HEK293 (cell line): ENCODE measurements around the gene DIS3L2.

Source experiments
- MEIS1 ChIP-seq: sonication (generic); formaldehyde crosslinking; IDR thresholded peaks from 2 replicates; pipeline ENCODE4 v1.8.1; 2022; ENCODE audit warnings: missing genetic modification reagents, mild to moderate bottlenecking, borderline replicate concordance
- ZFP3 ChIP-seq: fragments of 450-650 bp; formaldehyde crosslinking; IDR thresholded peaks from 2 replicates; pipeline ENCODE4 v1.5.1; 2016; ENCODE audit warnings: low read depth, missing biosample characterization, missing genetic modification characterization
- ZNF114 ChIP-seq: fragments of 450-650 bp; formaldehyde crosslinking; IDR thresholded peaks from 2 replicates; pipeline ENCODE4 v1.5.0; 2017; ENCODE audit warnings: missing biosample characterization, missing genetic modification characterization
- ZNF175 ChIP-seq: fragments of 450-650 bp; formaldehyde crosslinking; IDR thresholded peaks from 2 replicates; pipeline ENCODE4 v1.5.1; 2016; ENCODE audit warnings: missing biosample characterization, missing genetic modification characterization
- ZNF341 ChIP-seq: fragments of 450-650 bp; formaldehyde crosslinking; IDR thresholded peaks from 2 replicates; pipeline ENCODE4; 2016; ENCODE audit warnings: low read depth, missing biosample characterization, missing genetic modification characterization
- ZNF707 ChIP-seq: fragments of 450-650 bp; formaldehyde crosslinking; IDR thresholded peaks from 2 replicates; pipeline ENCODE4 v1.5.1; 2016; ENCODE audit warnings: missing biosample characterization, missing genetic modification characterization
- TF ChIP-seq, protein P1 (sequence below): fragments of 450-650 bp; formaldehyde crosslinking; IDR thresholded peaks from 2 replicates; pipeline ENCODE4 v1.5.1; 2017; ENCODE audit warnings: missing biosample characterization, missing genetic modification characterization
- TF ChIP-seq, protein P2 (sequence below): fragments of 450-650 bp; formaldehyde crosslinking; IDR thresholded peaks from 2 replicates; pipeline ENCODE4 v1.5.1; 2016; ENCODE audit warnings: missing biosample characterization, missing genetic modification characterization
- TF ChIP-seq, protein P3 (sequence below): fragments of 450-650 bp; formaldehyde crosslinking; IDR thresholded peaks from 2 replicates; pipeline ENCODE4 v1.5.1; 2016; ENCODE audit warnings: missing biosample characterization, missing genetic modification characterization

DNA sequence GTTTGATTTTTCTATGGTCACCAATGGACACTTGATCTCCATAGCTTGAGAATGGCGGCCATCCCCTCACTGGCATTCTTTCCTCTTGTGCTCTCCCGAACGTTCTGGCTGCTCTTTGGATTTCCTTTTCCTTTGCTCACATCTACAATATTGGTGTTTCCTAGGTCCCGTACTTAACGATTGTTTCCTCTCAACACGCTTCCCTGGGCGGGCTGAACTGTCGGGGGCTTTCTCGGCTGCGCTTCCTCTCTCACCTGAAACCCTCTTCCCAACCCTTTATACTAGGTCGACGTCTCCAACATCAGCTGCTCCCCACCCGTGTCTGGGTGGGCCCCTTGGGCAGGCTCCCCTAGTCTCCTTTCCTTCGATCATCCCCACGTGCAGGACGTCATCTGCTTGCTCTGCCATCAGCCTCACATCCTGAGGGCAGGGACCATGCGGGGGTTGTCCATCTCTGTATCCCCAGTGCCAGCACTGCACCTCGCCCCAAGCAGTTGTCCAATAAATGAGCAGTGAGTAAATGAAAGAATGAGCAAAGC is 634 bp upstream of the DIS3L2 start:
- TF ChIP-seq, protein P1, sequence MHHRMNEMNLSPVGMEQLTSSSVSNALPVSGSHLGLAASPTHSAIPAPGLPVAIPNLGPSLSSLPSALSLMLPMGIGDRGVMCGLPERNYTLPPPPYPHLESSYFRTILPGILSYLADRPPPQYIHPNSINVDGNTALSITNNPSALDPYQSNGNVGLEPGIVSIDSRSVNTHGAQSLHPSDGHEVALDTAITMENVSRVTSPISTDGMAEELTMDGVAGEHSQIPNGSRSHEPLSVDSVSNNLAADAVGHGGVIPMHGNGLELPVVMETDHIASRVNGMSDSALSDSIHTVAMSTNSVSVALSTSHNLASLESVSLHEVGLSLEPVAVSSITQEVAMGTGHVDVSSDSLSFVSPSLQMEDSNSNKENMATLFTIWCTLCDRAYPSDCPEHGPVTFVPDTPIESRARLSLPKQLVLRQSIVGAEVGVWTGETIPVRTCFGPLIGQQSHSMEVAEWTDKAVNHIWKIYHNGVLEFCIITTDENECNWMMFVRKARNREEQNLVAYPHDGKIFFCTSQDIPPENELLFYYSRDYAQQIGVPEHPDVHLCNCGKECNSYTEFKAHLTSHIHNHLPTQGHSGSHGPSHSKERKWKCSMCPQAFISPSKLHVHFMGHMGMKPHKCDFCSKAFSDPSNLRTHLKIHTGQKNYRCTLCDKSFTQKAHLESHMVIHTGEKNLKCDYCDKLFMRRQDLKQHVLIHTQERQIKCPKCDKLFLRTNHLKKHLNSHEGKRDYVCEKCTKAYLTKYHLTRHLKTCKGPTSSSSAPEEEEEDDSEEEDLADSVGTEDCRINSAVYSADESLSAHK (tag by site-specific recombination), result no peak
- TF ChIP-seq, protein P2, sequence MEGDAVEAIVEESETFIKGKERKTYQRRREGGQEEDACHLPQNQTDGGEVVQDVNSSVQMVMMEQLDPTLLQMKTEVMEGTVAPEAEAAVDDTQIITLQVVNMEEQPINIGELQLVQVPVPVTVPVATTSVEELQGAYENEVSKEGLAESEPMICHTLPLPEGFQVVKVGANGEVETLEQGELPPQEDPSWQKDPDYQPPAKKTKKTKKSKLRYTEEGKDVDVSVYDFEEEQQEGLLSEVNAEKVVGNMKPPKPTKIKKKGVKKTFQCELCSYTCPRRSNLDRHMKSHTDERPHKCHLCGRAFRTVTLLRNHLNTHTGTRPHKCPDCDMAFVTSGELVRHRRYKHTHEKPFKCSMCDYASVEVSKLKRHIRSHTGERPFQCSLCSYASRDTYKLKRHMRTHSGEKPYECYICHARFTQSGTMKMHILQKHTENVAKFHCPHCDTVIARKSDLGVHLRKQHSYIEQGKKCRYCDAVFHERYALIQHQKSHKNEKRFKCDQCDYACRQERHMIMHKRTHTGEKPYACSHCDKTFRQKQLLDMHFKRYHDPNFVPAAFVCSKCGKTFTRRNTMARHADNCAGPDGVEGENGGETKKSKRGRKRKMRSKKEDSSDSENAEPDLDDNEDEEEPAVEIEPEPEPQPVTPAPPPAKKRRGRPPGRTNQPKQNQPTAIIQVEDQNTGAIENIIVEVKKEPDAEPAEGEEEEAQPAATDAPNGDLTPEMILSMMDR (tag by site-specific recombination), result no peak
- TF ChIP-seq, protein P3, sequence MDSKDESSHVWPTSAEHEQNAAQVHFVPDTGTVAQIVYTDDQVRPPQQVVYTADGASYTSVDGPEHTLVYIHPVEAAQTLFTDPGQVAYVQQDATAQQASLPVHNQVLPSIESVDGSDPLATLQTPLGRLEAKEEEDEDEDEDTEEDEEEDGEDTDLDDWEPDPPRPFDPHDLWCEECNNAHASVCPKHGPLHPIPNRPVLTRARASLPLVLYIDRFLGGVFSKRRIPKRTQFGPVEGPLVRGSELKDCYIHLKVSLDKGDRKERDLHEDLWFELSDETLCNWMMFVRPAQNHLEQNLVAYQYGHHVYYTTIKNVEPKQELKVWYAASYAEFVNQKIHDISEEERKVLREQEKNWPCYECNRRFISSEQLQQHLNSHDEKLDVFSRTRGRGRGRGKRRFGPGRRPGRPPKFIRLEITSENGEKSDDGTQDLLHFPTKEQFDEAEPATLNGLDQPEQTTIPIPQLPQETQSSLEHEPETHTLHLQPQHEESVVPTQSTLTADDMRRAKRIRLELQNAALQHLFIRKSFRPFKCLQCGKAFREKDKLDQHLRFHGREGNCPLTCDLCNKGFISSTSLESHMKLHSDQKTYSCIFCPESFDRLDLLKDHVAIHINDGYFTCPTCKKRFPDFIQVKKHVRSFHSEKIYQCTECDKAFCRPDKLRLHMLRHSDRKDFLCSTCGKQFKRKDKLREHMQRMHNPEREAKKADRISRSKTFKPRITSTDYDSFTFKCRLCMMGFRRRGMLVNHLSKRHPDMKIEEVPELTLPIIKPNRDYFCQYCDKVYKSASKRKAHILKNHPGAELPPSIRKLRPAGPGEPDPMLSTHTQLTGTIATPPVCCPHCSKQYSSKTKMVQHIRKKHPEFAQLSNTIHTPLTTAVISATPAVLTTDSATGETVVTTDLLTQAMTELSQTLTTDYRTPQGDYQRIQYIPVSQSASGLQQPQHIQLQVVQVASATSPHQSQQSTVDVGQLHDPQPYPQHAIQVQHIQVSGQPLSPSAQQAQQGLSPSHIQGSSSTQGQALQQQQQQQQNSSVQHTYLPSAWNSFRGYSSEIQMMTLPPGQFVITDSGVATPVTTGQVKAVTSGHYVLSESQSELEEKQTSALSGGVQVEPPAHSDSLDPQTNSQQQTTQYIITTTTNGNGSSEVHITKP, result no peak
- TF ChIP-seq ZFP3 (tag by site-specific recombination) (no peak), MEIS1 (CRISPR knock-in tag) (no peak), ZNF341 (tag by site-specific recombination) (no peak), ZNF175 (tag by site-specific recombination) (no peak), ZNF114 (no peak), ZNF707 (tag by site-specific recombination) (no peak)
